Measurements from ENCODE around the gene ZNF780A. TPM values are rescaled to one million over a fixed set of nuclear protein-coding genes. Genes with fewer than 3 reads are reported as not detected.

Gene ZNF780A
- total and polyA plus RNA-seq, 9 donors = 5.4 to 18.7 (median 15.6) TPM

- TF ChIP-seq POLR2A (IDR thresholded peaks at IDR 0.05) (no peak), CTCF (IDR thresholded peaks at IDR 0.05) (no peak), EP300 (IDR thresholded peaks at IDR 0.05) (no peak)
- Histone ChIP-seq H3K9me3 (no peaks in the 10 kb centered on the region), H3K36me3 (no peaks in the 10 kb centered on the region), H3K27ac (no peak overlapping the region), H3K27me3 (no peaks in the 10 kb centered on the region), H3K4me1 (ENCODE audit: insufficient read depth) (no peaks in the 10 kb centered on the region), H3K4me3 (no peak overlapping the region)
- intact Hi-C loops (cut with DNase I) = no loop called here
- WGBS, 3 donors = 62 to 83% (median 67%) methylated on average over 1 of the region's 1 CpG
- no peak for DNase-seq
Observed at GRCh38 chr19:40101813-40102212, 11.1 kb upstream of the ZNF780A start.

- no peak overlapping the region for H3K27ac ChIP-seq
- H3K27me3 ChIP-seq = no peaks in the 10 kb centered on the region
- no peaks in the 10 kb centered on the region for H3K36me3 ChIP-seq
- H3K9me3 ChIP-seq = no peaks in the 10 kb centered on the region
- peaks cover 4% of the 10 kb centered on the region for H3K4me1 ChIP-seq (ENCODE audit: insufficient read depth)
- no peak overlapping the region for H3K4me3 ChIP-seq
- TF ChIP-seq POLR2A (IDR thresholded peaks at IDR 0.05) (no peak), EP300 (IDR thresholded peaks at IDR 0.05) (no peak), CTCF (IDR thresholded peaks at IDR 0.05) (no peak)
- DNase-seq = no peak
- WGBS, 3 donors = 84 to 91% (median 90%) methylated on average over 1 of the region's 1 CpG
- intact Hi-C loops (cut with DNase I) = no loop called here
Observed at GRCh38 chr19:40093416-40093815, 2.7 kb upstream of the ZNF780A start.

- no peaks in the 10 kb centered on the region for H3K36me3 ChIP-seq
- intact Hi-C loops (cut with DNase I) = no loop called here
- DNase-seq = no peak
- peaks cover 4% of the 10 kb centered on the region for H3K4me1 ChIP-seq (ENCODE audit: insufficient read depth)
- no peaks in the 10 kb centered on the region for H3K27me3 ChIP-seq
- H3K27ac ChIP-seq = peak overlapping the region; percentile 70 to 87
- no peak for TF ChIP-seq EP300 (IDR thresholded peaks at IDR 0.05)
- TF ChIP-seq CTCF (IDR thresholded peaks at IDR 0.05) = no peak
- no peak for TF ChIP-seq POLR2A (IDR thresholded peaks at IDR 0.05)
- no peaks in the 10 kb centered on the region for H3K9me3 ChIP-seq
- 41% methylated on average over 10 of the region's 10 CpGs for WGBS, 3 donors
- peak overlapping the region; percentile 73 for H3K4me3 ChIP-seq
Observed at GRCh38 chr19:40091205-40092129, 724 bp upstream of the ZNF780A start.

- no peaks in the 10 kb centered on the region for H3K9me3 ChIP-seq
- no peaks in the 10 kb centered on the region for H3K27me3 ChIP-seq
- peak overlapping the region in 1 of 2 donors; percentile 87 for H3K27ac ChIP-seq
- intact Hi-C loops (cut with DNase I) = no loop called here
- DNase-seq = peak in 1 of 5 donors; percentile 20
- TF ChIP-seq EP300 (IDR thresholded peaks at IDR 0.05) (no peak), POLR2A (IDR thresholded peaks at IDR 0.05) (no peak), CTCF (IDR thresholded peaks at IDR 0.05) (no peak)
- no peaks in the 10 kb centered on the region for H3K36me3 ChIP-seq
- H3K4me1 ChIP-seq (ENCODE audit: insufficient read depth) = peaks cover 4% of the 10 kb centered on the region
- 22 to 39% (median 26%) methylated on average over 4 of the region's 4 CpGs for WGBS, 3 donors
- peak overlapping the region; percentile 73 for H3K4me3 ChIP-seq
Observed at GRCh38 chr19:40089462-40089861, 1.3 kb downstream of the ZNF780A start.
